Inflammatory macrophage treated with lipopolysaccharide for 4 hours (primary cell): ENCODE measurements around the gene FXYD5.
"Not testable (repeated sequence)": the region's sequence is repeated elsewhere in the genome, so short reads cannot be mapped to it uniquely, and the experiment has no call there.

Experiments
- DNase-seq: peaks from one replicate; pipeline ENCODE4 v3.0.0-alpha.2; 2020

The FXYD5 gene

GRCh38 chr19:35184267-35184666, 29.7 kb downstream of the FXYD5 start:
- no peak for DNase-seq

DNA sequence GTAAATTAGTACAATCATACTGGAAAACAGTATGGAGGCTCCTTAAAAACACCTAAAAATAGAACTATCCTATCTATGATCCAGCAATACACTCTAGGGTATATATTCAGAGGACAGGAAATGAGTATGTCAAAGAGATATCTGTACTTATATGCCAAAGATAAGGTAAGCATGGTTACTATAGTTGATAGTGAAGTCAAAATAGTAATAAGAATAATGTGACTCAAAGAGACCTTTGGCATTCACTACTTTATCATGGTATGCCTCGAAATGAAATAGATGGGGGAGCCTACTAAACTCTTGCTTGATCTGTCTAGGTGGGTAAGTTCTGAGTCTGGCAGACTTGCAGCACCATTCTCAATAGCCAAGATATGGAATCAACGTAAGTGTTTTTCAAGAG, 30.3 kb downstream of the FXYD5 start:
- DNase-seq = no peak

DNA sequence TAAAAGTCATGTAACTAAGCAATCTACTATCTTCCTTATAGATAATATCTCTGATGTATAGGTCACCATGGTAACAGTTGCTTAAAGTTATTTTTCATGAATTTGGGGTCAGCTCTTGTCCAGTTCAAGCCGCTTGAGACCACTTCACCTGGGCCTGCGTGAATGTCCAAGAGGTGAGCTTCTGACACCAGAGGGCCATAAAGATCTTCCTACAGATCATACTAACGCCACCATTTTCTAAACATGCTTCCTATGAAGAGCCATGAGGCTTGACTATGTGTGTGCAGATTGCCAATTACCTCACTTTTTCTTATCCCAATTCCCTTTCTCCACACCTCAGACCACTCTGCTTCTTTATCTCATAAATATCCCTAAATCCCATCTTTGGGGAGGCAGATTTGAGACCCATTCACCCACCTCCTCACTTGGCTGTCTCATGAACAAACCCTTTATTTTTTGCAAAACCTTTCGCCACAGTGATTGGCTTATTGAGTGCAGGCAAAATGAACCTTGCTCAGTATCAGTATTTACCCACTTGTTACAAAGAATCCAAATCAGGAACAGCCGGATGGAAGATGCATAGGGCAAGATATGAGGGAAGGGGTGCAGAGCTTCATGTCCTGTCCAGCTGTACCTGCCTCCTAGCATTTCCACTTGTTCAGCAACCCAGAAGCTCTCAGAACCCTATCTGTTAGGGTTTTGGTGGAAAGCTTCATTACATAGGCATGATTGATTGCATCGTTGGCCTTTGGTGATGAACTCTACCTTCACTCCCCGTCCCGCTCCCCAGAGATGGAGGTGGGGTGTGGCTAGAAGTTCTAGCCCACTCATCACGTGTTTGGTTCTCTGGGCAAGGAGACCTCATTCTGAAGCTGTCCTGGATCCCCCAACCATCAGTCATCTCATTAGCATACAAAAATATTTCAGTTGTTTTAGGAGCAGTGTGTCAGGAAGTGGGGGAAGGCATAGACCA, 39.8 kb downstream of the FXYD5 start:
- DNase-seq = no peak

GRCh38 chr19:35195830-35196229, 41.3 kb downstream of the FXYD5 start:
- no peak for DNase-seq

GRCh38 chr19:35196861-35197260, 42.3 kb downstream of the FXYD5 start:
- not testable (repeated sequence) for DNase-seq

GRCh38 chr19:35199481-35199880, 44.9 kb downstream of the FXYD5 start:
- DNase-seq = no peak

DNA sequence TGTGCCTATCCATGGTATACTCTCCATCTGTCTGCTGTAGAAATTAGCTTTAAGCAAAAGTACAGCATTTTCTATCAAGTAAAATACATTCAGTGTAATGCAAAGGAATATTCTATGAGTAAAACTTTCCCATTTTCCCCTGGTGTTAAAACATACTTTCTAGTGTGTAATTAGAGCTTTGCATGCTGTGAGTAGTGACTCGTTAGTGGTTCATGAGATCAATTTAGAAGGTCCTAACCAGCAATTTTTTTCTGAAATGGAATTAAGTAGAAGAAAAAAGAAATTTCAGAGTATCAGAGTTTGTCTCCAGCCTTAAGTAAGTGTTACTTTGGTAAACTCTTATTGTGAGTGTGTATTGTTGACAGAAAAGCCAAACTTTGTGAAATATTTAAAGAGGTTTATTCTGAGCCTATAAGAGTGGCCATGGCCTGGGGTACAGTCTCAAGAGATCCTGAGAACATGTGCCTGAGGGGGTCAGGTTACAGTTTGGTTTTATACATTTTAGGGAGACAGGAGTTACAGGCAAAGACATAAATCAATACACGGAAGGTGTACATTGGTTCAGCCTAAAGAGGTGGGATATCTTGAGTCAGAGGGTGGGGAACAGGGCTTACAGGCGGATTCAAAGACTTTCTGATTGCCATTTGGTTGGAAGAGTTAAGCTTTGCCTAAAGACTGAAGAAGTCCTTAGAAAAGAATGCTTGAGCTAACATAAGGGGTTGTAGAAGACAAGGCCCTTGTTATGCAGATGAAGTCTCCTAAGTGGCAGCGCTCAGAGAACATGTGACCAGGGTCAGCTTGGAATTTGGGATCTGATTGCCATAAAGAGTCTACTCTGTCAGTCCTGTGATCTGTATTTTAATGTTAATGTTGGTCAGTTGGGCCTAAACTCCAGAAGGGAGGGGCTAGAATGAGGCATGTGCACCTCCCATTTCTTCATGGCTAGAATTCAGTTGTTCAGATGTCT, 48.5 kb downstream of the FXYD5 start:
- no peak for DNase-seq

- DNase-seq = peak; percentile 80
Observed at GRCh38 chr19:35204799-35205732, 50.5 kb downstream of the FXYD5 start.

GRCh38 chr19:35205733-35206323, 51.3 kb downstream of the FXYD5 start:
- no peak for DNase-seq

- DNase-seq = no peak
Observed at GRCh38 chr19:35206379-35206778, 51.8 kb downstream of the FXYD5 start.

DNA sequence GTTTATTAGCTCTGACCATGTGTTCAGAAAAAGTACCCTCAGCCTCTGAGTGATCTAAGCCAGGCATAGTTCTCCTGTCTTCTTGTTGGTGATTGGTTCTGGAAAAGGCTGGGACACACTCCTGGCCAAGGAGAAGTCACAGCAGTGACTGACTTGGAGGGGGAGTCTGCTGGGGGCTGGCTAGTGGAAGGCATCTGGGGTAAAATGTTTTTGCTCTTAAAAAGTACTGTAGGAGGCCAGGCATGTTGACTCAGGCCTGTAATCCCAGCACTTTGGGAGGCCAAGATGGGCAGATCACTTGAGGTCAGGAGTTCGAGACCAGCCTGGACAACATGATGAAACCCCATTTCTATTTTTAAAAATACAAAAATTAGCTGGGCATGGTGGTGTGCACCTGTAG, 52.3 kb downstream of the FXYD5 start:
- DNase-seq = no peak

GRCh38 chr19:35207391-35207871, 52.9 kb downstream of the FXYD5 start:
- DNase-seq = no peak

DNA sequence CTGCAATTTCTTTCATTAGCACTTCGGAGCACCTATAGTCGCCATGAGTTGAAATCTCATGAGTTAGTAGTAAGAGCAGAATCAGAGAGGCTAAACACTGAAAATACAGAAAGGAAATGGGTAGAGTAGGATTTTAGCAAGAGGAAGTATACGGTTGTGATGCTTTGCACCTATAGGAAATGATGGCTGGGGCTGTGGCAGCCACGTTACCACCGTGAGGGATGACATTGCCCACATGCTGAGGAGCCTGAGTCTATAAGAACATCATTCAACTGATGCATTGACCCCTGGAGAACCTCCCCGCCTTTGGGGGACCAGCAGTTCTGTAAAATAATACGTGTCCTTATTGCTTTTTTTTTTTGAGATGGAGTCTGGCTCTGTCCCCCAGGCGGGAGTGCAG, 53.6 kb downstream of the FXYD5 start:
- DNase-seq = no peak

GRCh38 chr19:35209646-35210045, 55.1 kb downstream of the FXYD5 start:
- DNase-seq = no peak

DNA sequence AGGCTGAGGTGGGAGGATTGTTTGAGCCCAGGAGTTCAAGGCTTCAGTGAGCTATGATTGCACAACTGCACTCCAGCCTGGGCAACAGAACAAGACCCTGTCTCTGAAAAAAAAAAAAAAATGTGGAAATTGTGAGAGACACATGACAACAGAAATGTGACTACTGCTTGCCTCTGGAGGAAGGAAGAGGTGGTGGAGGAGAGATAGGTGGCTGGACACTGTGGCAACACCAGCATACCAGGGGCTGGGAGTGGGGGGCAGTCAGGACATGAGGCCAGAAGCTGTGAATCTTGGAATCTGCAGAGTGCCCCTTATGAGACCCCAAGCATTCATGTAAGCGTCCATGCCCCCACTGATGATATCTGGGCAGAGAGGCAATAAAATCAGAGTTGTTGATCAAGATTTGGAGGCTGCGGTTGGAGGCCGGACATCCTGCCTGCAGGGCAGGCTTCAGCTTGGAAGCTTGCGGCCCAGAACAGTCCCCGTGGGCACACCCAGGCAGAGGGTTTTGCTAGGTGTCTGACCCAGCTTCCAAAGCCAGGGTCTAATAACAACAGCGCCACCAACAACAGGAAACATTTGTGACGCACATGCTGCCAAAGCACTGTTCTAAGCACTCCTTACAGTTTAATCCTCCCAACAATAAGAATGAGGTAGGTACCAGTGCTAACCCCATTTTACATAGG, 57.2 kb downstream of the FXYD5 start:
- DNase-seq = peak; percentile 35

- DNase-seq = no peak
Observed at GRCh38 chr19:35212241-35212640, 57.7 kb downstream of the FXYD5 start.

DNA sequence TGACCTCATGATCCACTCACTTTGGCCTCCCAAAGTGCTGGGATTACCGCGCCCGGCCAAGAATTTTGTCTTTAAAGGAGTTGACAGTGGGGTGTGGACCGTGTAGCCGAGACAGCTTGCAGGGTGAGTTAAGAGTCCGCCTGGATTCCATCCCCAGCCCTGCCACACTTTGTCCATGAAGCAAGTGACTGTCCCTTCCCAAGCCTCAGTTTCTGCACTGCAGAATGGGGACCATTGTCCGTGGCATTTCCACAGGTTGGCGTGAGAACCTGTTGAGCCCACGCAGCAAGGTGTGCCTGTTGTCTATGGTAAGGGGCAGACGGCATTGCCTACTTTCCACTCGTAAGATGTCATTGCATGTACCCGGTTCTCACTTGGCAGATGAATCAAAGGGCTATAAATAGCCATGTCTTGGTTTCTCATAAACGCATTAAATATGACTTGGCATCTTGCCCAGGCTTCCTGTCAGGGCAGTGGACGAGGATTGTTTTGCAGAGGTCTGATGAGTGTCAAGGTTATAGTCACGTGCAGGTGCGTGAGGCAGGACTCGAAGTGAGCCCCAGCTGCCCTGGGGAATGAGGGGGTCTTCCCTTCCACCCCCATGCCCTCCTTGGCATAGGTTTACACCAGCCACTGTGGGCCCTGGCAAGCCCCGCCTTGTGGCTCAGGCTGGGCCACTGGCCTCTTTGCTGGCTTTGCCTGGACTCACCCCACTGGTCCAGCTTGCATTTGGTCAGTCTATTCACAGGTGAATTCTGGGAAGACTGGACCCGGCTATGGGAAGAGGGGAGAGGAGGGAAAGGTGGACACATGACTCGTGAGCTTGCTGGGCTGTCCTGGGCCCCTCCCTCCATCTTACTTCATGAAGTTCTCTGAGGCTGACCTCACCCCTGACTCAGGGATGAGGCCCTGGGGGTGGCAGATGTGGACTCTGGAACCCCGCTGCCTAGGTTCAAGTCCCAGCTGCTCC, 59.4 kb downstream of the FXYD5 start:
- DNase-seq = peak; percentile 91

DNA sequence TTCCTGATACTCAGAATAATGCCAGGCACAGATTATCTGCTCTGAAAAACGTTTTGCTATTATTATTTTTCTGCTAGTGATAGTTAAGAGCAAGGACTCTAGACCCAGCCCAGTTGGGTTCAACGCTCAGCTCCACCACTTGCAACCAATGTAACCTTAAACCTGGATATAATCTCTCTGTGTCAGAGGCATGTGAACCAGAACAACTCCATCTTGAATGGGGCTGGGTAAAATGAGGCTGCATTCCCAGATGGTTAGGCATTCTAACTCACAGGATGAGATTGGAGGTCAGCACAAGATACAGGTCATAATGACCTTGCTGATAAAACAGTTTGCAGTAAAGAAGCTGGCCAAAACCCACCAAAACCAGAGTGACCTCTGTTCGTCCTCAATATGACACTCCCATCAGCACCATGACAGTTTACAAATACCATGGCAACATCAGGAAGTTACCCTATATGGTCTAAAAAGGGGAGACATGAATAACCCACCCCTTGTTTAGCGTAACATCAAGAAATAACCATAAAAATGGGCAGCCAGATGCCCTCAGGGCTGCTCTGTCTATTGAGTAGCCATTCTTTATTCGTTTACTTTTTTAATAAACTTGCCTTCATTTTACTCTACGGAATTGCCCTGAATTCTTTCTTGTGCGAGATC, 60.4 kb downstream of the FXYD5 start:
- no peak for DNase-seq
